ENCODE data around the gene SRCAP.
"Not testable (repeated sequence)": the region's sequence is repeated elsewhere in the genome, so short reads cannot be mapped to it uniquely, and the experiment has no call there.

DNA sequence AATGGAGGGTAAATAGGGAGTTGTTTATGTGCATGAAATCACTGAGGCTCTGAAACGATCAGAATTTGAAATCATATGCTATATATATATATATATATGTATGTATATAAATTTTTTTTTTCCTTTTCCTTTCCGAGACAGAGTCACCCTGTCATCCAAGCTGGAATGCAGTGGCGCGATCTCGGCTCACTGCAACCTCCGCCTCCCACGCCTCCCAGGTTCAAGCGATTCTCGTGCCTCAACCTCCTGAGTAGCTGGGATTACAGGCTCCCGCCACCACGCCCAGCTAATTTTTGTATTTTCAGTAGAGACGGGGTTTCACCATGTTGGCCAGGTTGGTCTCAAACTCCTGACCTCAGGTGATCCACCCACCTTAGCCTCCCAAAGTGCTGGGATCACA is 4.1 kb downstream of the SRCAP start:
- not testable (repeated sequence) for TF ChIP-seq POLR2A (IDR thresholded peaks at IDR 0.05)
- TF ChIP-seq, protein P1, sequence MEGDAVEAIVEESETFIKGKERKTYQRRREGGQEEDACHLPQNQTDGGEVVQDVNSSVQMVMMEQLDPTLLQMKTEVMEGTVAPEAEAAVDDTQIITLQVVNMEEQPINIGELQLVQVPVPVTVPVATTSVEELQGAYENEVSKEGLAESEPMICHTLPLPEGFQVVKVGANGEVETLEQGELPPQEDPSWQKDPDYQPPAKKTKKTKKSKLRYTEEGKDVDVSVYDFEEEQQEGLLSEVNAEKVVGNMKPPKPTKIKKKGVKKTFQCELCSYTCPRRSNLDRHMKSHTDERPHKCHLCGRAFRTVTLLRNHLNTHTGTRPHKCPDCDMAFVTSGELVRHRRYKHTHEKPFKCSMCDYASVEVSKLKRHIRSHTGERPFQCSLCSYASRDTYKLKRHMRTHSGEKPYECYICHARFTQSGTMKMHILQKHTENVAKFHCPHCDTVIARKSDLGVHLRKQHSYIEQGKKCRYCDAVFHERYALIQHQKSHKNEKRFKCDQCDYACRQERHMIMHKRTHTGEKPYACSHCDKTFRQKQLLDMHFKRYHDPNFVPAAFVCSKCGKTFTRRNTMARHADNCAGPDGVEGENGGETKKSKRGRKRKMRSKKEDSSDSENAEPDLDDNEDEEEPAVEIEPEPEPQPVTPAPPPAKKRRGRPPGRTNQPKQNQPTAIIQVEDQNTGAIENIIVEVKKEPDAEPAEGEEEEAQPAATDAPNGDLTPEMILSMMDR (IDR thresholded peaks at IDR 0.05) = not testable (repeated sequence)
